ENCODE data around the gene SORCS2.

SORCS2 gene

GRCh38 chr4:7233601-7234000, 41.3 kb downstream of the SORCS2 start:
- Histone ChIP-seq H3K4me2 (ENCODE audit: insufficient read depth, low read length) (no peak overlapping the region), H3K9ac (ENCODE audit: low read depth, low read length) (no peak overlapping the region), H3K9me3 (ENCODE audit: insufficient read depth, low read length, severe bottlenecking) (no peaks in the 10 kb centered on the region), H3K79me2 (ENCODE audit: insufficient read depth, low read length) (no peaks in the 10 kb centered on the region), H3K27me3 (ENCODE audit: insufficient read depth, low read length, poor library complexity) (no peaks in the 10 kb centered on the region), H3K27ac (ENCODE audit: low read length) (no peak overlapping the region), H2AFZ (ENCODE audit: low read depth, low read length) (no peak overlapping the region), H3K4me1 (ENCODE audit: insufficient read depth, low read length) (no peaks in the 10 kb centered on the region), H3K4me3 (ENCODE audit: low read depth in 1 of 2, low read length in 2 of 2) (no peak overlapping the region), H4K20me1 (ENCODE audit: insufficient read depth, low read length) (0 out of 2 replicates have a peak, but pooled peaks cover 7% of the 10 kb centered on the region), H3K36me3 (ENCODE audit: insufficient read depth, low read length) (no peaks in the 10 kb centered on the region)
- TF ChIP-seq EZH2 (IDR thresholded peaks at IDR 0.05; ENCODE audit: borderline replicate concordance, low read depth, low read length, severe bottlenecking): no peak
- no peak for TF ChIP-seq CTCF (IDR thresholded peaks at IDR 0.05; ENCODE audit: borderline replicate concordance, extremely low read depth, low read length, poor library complexity, severe bottlenecking)
- ATAC-seq (ENCODE audit: insufficient read depth, low read depth) (no peak), DNase-seq (no peak)

DNA sequence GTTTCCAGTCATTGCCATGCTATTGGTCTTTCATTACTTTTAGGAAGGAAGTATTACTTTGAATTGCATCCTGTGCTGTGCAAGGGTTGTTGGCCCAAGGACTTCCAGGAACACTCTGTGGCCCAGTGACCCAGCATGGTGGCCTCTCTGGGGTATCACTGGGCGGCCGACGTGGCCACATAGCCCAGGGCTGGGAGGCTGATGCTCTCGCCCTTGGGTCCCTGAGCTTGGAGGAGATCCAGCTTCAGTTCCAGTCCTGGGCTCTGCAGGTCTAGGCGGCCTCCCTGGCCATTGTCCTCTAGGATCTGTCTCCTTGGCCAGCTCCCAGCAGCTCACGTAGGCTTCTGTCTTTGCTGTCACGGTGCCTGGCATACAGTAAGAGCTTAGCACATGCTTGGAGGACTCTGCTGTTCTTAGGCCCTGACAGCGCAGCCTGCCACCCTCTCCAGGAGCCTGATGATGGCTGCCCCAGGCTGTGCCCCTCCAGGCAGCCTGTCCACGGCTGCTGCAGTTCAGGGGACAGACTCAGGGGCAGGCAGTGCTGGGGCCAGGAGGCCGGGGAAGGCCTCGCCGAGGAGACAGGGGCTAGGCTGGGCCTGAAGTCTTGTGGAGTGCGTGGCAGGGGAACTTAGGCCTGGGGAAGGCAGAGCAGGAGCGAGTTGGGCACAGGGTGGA, 42.2 kb downstream of the SORCS2 start:
- Histone ChIP-seq H3K4me2 (ENCODE audit: insufficient read depth, low read length) (no peak overlapping the region), H4K20me1 (ENCODE audit: insufficient read depth, low read length) (0 out of 2 replicates have a peak, but pooled peaks cover 7% of the 10 kb centered on the region), H3K27ac (ENCODE audit: low read length) (no peak overlapping the region), H3K9me3 (ENCODE audit: insufficient read depth, low read length, severe bottlenecking) (no peaks in the 10 kb centered on the region), H2AFZ (ENCODE audit: low read depth, low read length) (no peak overlapping the region), H3K4me1 (ENCODE audit: insufficient read depth, low read length) (no peaks in the 10 kb centered on the region), H3K36me3 (ENCODE audit: insufficient read depth, low read length) (no peaks in the 10 kb centered on the region), H3K27me3 (ENCODE audit: insufficient read depth, low read length, poor library complexity) (no peaks in the 10 kb centered on the region), H3K79me2 (ENCODE audit: insufficient read depth, low read length) (no peaks in the 10 kb centered on the region), H3K4me3 (ENCODE audit: low read depth in 1 of 2, low read length in 2 of 2) (no peak overlapping the region), H3K9ac (ENCODE audit: low read depth, low read length) (no peak overlapping the region)
- TF ChIP-seq CTCF (IDR thresholded peaks at IDR 0.05; ENCODE audit: borderline replicate concordance, extremely low read depth, low read length, poor library complexity, severe bottlenecking) (no peak), EZH2 (IDR thresholded peaks at IDR 0.05; ENCODE audit: borderline replicate concordance, low read depth, low read length, severe bottlenecking) (no peak)
- no peak for ATAC-seq (ENCODE audit: insufficient read depth, low read depth)
- no peak for DNase-seq

GRCh38 chr4:7235030-7235380, 42.7 kb downstream of the SORCS2 start:
- H3K9ac ChIP-seq (ENCODE audit: low read depth, low read length): no peak overlapping the region
- TF ChIP-seq CTCF (IDR thresholded peaks at IDR 0.05; ENCODE audit: borderline replicate concordance, extremely low read depth, low read length, poor library complexity, severe bottlenecking) (no peak), EZH2 (IDR thresholded peaks at IDR 0.05; ENCODE audit: borderline replicate concordance, low read depth, low read length, severe bottlenecking) (no peak)
- no peaks in the 10 kb centered on the region for H3K79me2 ChIP-seq (ENCODE audit: insufficient read depth, low read length)
- ATAC-seq (ENCODE audit: insufficient read depth, low read depth): no peak
- no peaks in the 10 kb centered on the region for H3K27me3 ChIP-seq (ENCODE audit: insufficient read depth, low read length, poor library complexity)
- no peak overlapping the region for H2AFZ ChIP-seq (ENCODE audit: low read depth, low read length)
- no peak for DNase-seq
- no peaks in the 10 kb centered on the region for H3K9me3 ChIP-seq (ENCODE audit: insufficient read depth, low read length, severe bottlenecking)
- 0 out of 2 replicates have a peak, but pooled peaks cover 7% of the 10 kb centered on the region for H4K20me1 ChIP-seq (ENCODE audit: insufficient read depth, low read length)
- no peak overlapping the region for H3K27ac ChIP-seq (ENCODE audit: low read length)
- no peak overlapping the region for H3K4me2 ChIP-seq (ENCODE audit: insufficient read depth, low read length)
- H3K36me3 ChIP-seq (ENCODE audit: insufficient read depth, low read length): no peaks in the 10 kb centered on the region
- H3K4me1 ChIP-seq (ENCODE audit: insufficient read depth, low read length): no peaks in the 10 kb centered on the region
- H3K4me3 ChIP-seq (ENCODE audit: low read depth in 1 of 2, low read length in 2 of 2): no peak overlapping the region
